GM23338 (cell line): ENCODE measurements around the gene FOXA1. TPM values are rescaled to one million over a fixed set of nuclear protein-coding genes. Genes with fewer than 3 reads are reported as not detected.

Source experiments
- ATAC-seq: fragments of 200-7000 bp; cut with Tn5 transposase; 3 replicates; pipeline ENCODE4 v1.9.1; 2020
- DNase-seq: peaks from one replicate; pipeline ENCODE4 v3.0.0-alpha.2; 2015; ENCODE audit warnings: low spot score
- H2AFZ ChIP-seq: fragments of 200-600 bp; sonication (generic); 2 replicates; pipeline ENCODE4 v1.8.0; 2016; ENCODE audit warnings: antibody characterized with exemption, mild to moderate bottlenecking, moderate library complexity
- H3F3A ChIP-seq: fragments of 200-600 bp; sonication (generic); replicated peaks from 2 replicates; pipeline ENCODE4 v1.8.0; 2017; ENCODE audit warnings: antibody characterized with exemption, mixed run types, low read depth
- H3K27ac ChIP-seq: fragments of 200-600 bp; sonication (generic); 2 replicates; pipeline ENCODE4 v1.6.1; 2016; ENCODE audit warnings: low read depth
- H3K27me3 ChIP-seq: fragments of 200-600 bp; sonication (generic); 2 replicates; pipeline ENCODE4 v1.8.0; 2016; ENCODE audit warnings: mild to moderate bottlenecking, mixed run types, moderate library complexity; ENCODE audit not compliant: insufficient read depth
- H3K36me3 ChIP-seq: fragments of 200-600 bp; sonication (generic); 2 replicates; pipeline ENCODE4 v1.8.0; 2016; ENCODE audit warnings: mild to moderate bottlenecking; ENCODE audit not compliant: insufficient read depth
- H3K4me1 ChIP-seq: fragments of 200-600 bp; sonication (generic); 2 replicates; pipeline ENCODE4 v1.8.0; 2016; ENCODE audit warnings: mild to moderate bottlenecking, moderate library complexity; ENCODE audit not compliant: insufficient read depth
- H3K4me2 ChIP-seq: fragments of 200-600 bp; sonication (generic); 2 replicates; pipeline ENCODE4 v1.7.1; 2017; ENCODE audit warnings: mixed run types
- H3K4me3 ChIP-seq: fragments of 200-600 bp; sonication (generic); 2 replicates; pipeline ENCODE4 v1.6.1; 2016; ENCODE audit warnings: mixed run types
- H3K79me2 ChIP-seq: fragments of 200-600 bp; sonication (generic); replicated peaks from 2 replicates; pipeline ENCODE4 v1.8.0; 2017; ENCODE audit warnings: mild to moderate bottlenecking; ENCODE audit not compliant: insufficient read depth
- H3K9me2 ChIP-seq: fragments of 200-600 bp; sonication (generic); 2 replicates; pipeline ENCODE4 v1.8.0; 2017; ENCODE audit not compliant: insufficient read depth
- H4K20me1 ChIP-seq: fragments of 200-600 bp; sonication (generic); replicated peaks from 2 replicates; pipeline ENCODE4 v1.8.0; 2017; ENCODE audit warnings: mild to moderate bottlenecking; ENCODE audit not compliant: insufficient read depth
- H3K27ac Mint-ChIP-seq: 2 replicates; pipeline ENCODE4 v1.8.0; 2020; ENCODE audit warnings: inconsistent platforms, mild to moderate bottlenecking, moderate library complexity, mixed read lengths
- H3K27me3 Mint-ChIP-seq: 3 replicates; pipeline ENCODE4 v1.8.0; 2022; ENCODE audit warnings: low read depth, mild to moderate bottlenecking, moderate library complexity, mixed read lengths, inconsistent platforms; ENCODE audit not compliant: insufficient read depth, poor library complexity
- H3K36me3 Mint-ChIP-seq: 3 replicates; pipeline ENCODE4 v1.8.0; 2021; ENCODE audit warnings: low read depth, mild to moderate bottlenecking, inconsistent platforms, moderate library complexity, mixed read lengths
- H3K4me1 Mint-ChIP-seq: 3 replicates; pipeline ENCODE4 v1.8.0; 2020; ENCODE audit warnings: mild to moderate bottlenecking, inconsistent platforms, mixed read lengths
- H3K4me3 Mint-ChIP-seq: 3 replicates; pipeline ENCODE4 v1.8.0; 2021; ENCODE audit warnings: moderate library complexity, mild to moderate bottlenecking, inconsistent platforms, mixed read lengths
- H3K9me3 Mint-ChIP-seq: 3 replicates; pipeline ENCODE4 v1.8.0; 2020; ENCODE audit warnings: moderate library complexity, mild to moderate bottlenecking, inconsistent platforms, mixed read lengths
- CREB1 ChIP-seq: fragments of 250-450 bp; sonication (Bioruptor Pico); IDR thresholded peaks from 2 replicates; pipeline ENCODE4 v1.5.0; 2020; ENCODE audit warnings: low read depth, mild to moderate bottlenecking, moderate library complexity
- EZH2phosphoT487 ChIP-seq: fragments of 200-600 bp; sonication (generic); IDR thresholded peaks from one replicate; pipeline ENCODE4 v1.8.1; 2018; ENCODE audit warnings: antibody characterized with exemption; ENCODE audit not compliant: unreplicated experiment
- JUNB ChIP-seq: IDR thresholded peaks from one replicate; pipeline ENCODE4 v1.6.1; 2016; ENCODE audit warnings: antibody characterized with exemption; ENCODE audit not compliant: unreplicated experiment
- STAT1 ChIP-seq: IDR thresholded peaks from one replicate; pipeline ENCODE4 v1.6.1; 2016; ENCODE audit warnings: antibody characterized with exemption; ENCODE audit not compliant: unreplicated experiment
- ZNF114 ChIP-seq: fragments of 250-450 bp; sonication (Bioruptor Pico); IDR thresholded peaks from 2 replicates; pipeline ENCODE4 v1.5.0; 2020; ENCODE audit warnings: mild to moderate bottlenecking, moderate library complexity
- ZNF331 ChIP-seq: fragments of 250-450 bp; sonication (Bioruptor Pico); IDR thresholded peaks from 2 replicates; pipeline ENCODE4 v1.5.0; 2020; ENCODE audit warnings: low read depth, mild to moderate bottlenecking, moderate library complexity
- polyA plus RNA-seq: library from polyadenylated mRNA; unstranded; fragments of >200 nt; fragmentation: Nextera tagmentation; extraction: Ambion mirVana; gene quantifications from 2 replicates; pipeline ENCODE4 v1.2.1, GENCODE V29; 2016
- total RNA-seq: library from RNA; depleted of rRNA; stranded (reverse); fragments of >200 nt; shearing (Covaris generic); gene quantifications from 2 replicates; pipeline ENCODE4 v1.2.3, GENCODE V29; 2014
- TF ChIP-seq, protein P1 (sequence below), 2 experiments: fragments of 200-600 bp in 1 of 2; sonication (generic) in 1 of 2; conservative IDR thresholded peaks; 2 replicates each; pipeline versions ENCODE4 v1.5.1 to v1.6.1; 2016 to 2017; ENCODE audit warnings: antibody characterized with exemption in 2 of 2, low read depth in 2 of 2, mild to moderate bottlenecking in 2 of 2, moderate library complexity in 1 of 2
- TF ChIP-seq, protein P2 (sequence below): IDR thresholded peaks from one replicate; pipeline ENCODE4 v1.6.1; 2018; ENCODE audit warnings: antibody characterized with exemption; ENCODE audit not compliant: unreplicated experiment
- TF ChIP-seq, protein P3 (sequence below): fragments of 250-450 bp; sonication (Bioruptor Pico); IDR thresholded peaks from 2 replicates; pipeline ENCODE4 v1.5.0; 2020; ENCODE audit warnings: mild to moderate bottlenecking, moderate library complexity

Gene FOXA1
- total and polyA plus RNA-seq, 2 experiments from 2014 or later = not detected

DNA sequence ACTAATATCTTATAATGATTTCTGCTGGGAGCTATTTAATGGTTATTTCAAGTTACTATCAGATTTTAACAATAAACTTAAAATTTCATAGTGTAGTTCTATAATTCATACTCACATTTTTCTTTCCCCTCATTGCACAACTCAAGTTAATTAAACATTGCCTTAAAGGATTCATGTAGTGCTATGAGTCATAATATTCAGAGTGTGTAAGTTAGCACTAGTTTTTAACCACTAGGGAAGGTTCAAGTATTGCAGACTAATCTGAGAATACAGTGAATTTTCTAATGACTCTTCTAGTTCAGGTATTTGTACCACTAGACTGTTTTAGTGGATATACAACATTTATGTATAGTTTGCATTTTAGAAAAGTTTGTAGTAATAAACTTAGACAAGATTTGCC is 49.9 kb downstream of the FOXA1 start:
- Histone ChIP-seq H3F3A (no peaks in the 10 kb centered on the region), H4K20me1 (no peaks in the 10 kb centered on the region), H3K4me2 (no peak overlapping the region), H3K9me2 (no peaks in the 10 kb centered on the region), H3K4me1 (no peaks in the 10 kb centered on the region), H3K27me3 (no peaks in the 10 kb centered on the region), H3K4me3 (no peak overlapping the region), H3K36me3 (no peaks in the 10 kb centered on the region), H3K79me2 (no peaks in the 10 kb centered on the region), H3K27ac (no peak overlapping the region), H2AFZ (no peak overlapping the region)
- Mint-ChIP-seq H3K36me3 (no peaks in the 10 kb centered on the region), H3K4me3 (no peak overlapping the region), H3K9me3 (no peaks in the 10 kb centered on the region), H3K27me3 (no peaks in the 10 kb centered on the region), H3K27ac (no peak overlapping the region), H3K4me1 (no peaks in the 10 kb centered on the region)
- no peak for ATAC-seq
- DNase-seq = no peak
- TF ChIP-seq, protein P1, sequence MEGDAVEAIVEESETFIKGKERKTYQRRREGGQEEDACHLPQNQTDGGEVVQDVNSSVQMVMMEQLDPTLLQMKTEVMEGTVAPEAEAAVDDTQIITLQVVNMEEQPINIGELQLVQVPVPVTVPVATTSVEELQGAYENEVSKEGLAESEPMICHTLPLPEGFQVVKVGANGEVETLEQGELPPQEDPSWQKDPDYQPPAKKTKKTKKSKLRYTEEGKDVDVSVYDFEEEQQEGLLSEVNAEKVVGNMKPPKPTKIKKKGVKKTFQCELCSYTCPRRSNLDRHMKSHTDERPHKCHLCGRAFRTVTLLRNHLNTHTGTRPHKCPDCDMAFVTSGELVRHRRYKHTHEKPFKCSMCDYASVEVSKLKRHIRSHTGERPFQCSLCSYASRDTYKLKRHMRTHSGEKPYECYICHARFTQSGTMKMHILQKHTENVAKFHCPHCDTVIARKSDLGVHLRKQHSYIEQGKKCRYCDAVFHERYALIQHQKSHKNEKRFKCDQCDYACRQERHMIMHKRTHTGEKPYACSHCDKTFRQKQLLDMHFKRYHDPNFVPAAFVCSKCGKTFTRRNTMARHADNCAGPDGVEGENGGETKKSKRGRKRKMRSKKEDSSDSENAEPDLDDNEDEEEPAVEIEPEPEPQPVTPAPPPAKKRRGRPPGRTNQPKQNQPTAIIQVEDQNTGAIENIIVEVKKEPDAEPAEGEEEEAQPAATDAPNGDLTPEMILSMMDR (conservative IDR thresholded peaks at IDR 0.05; ENCODE audit: low read depth in 2 of 2) = no peak
- TF ChIP-seq EZH2phosphoT487 (no peak), STAT1 (no peak), ZNF114 (CRISPR knock-in tag) (no peak), JUNB (no peak), ZNF331 (CRISPR knock-in tag) (no peak), CREB1 (CRISPR knock-in tag) (no peak)
- TF ChIP-seq, protein P2, sequence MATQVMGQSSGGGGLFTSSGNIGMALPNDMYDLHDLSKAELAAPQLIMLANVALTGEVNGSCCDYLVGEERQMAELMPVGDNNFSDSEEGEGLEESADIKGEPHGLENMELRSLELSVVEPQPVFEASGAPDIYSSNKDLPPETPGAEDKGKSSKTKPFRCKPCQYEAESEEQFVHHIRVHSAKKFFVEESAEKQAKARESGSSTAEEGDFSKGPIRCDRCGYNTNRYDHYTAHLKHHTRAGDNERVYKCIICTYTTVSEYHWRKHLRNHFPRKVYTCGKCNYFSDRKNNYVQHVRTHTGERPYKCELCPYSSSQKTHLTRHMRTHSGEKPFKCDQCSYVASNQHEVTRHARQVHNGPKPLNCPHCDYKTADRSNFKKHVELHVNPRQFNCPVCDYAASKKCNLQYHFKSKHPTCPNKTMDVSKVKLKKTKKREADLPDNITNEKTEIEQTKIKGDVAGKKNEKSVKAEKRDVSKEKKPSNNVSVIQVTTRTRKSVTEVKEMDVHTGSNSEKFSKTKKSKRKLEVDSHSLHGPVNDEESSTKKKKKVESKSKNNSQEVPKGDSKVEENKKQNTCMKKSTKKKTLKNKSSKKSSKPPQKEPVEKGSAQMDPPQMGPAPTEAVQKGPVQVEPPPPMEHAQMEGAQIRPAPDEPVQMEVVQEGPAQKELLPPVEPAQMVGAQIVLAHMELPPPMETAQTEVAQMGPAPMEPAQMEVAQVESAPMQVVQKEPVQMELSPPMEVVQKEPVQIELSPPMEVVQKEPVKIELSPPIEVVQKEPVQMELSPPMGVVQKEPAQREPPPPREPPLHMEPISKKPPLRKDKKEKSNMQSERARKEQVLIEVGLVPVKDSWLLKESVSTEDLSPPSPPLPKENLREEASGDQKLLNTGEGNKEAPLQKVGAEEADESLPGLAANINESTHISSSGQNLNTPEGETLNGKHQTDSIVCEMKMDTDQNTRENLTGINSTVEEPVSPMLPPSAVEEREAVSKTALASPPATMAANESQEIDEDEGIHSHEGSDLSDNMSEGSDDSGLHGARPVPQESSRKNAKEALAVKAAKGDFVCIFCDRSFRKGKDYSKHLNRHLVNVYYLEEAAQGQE = no peak
- TF ChIP-seq, protein P3, sequence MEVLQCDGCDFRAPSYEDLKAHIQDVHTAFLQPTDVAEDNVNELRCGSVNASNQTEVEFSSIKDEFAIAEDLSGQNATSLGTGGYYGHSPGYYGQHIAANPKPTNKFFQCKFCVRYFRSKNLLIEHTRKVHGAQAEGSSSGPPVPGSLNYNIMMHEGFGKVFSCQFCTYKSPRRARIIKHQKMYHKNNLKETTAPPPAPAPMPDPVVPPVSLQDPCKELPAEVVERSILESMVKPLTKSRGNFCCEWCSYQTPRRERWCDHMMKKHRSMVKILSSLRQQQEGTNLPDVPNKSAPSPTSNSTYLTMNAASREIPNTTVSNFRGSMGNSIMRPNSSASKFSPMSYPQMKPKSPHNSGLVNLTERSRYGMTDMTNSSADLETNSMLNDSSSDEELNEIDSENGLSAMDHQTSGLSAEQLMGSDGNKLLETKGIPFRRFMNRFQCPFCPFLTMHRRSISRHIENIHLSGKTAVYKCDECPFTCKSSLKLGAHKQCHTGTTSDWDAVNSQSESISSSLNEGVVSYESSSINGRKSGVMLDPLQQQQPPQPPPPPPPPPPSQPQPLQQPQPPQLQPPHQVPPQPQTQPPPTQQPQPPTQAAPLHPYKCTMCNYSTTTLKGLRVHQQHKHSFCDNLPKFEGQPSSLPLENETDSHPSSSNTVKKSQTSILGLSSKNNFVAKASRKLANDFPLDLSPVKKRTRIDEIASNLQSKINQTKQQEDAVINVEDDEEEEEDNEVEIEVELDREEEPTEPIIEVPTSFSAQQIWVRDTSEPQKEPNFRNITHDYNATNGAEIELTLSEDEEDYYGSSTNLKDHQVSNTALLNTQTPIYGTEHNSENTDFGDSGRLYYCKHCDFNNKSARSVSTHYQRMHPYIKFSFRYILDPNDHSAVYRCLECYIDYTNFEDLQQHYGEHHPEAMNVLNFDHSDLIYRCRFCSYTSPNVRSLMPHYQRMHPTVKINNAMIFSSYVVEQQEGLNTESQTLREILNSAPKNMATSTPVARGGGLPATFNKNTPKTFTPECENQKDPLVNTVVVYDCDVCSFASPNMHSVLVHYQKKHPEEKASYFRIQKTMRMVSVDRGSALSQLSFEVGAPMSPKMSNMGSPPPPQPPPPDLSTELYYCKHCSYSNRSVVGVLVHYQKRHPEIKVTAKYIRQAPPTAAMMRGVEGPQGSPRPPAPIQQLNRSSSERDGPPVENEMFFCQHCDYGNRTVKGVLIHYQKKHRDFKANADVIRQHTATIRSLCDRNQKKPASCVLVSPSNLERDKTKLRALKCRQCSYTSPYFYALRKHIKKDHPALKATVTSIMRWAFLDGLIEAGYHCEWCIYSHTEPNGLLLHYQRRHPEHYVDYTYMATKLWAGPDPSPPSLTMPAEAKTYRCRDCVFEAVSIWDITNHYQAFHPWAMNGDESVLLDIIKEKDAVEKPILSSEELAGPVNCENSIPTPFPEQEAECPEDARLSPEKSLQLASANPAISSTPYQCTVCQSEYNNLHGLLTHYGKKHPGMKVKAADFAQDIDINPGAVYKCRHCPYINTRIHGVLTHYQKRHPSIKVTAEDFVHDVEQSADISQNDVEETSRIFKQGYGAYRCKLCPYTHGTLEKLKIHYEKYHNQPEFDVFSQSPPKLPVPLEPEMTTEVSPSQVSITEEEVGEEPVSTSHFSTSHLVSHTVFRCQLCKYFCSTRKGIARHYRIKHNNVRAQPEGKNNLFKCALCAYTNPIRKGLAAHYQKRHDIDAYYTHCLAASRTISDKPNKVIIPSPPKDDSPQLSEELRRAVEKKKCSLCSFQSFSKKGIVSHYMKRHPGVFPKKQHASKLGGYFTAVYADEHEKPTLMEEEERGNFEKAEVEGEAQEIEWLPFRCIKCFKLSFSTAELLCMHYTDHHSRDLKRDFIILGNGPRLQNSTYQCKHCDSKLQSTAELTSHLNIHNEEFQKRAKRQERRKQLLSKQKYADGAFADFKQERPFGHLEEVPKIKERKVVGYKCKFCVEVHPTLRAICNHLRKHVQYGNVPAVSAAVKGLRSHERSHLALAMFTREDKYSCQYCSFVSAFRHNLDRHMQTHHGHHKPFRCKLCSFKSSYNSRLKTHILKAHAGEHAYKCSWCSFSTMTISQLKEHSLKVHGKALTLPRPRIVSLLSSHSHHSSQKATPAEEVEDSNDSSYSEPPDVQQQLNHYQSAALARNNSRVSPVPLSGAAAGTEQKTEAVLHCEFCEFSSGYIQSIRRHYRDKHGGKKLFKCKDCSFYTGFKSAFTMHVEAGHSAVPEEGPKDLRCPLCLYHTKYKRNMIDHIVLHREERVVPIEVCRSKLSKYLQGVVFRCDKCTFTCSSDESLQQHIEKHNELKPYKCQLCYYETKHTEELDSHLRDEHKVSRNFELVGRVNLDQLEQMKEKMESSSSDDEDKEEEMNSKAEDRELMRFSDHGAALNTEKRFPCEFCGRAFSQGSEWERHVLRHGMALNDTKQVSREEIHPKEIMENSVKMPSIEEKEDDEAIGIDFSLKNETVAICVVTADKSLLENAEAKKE (CRISPR knock-in tag) = no peak
